Kidney (tissue), 14 donors: Measurements from ENCODE around the gene PPP1R1A. TPM values are rescaled to one million over a fixed set of nuclear protein-coding genes. Genes with fewer than 3 reads are reported as not detected.

Source experiments
- DNase-seq, 5 donors: peaks; one replicate each; pipeline ENCODE4 v3.0.0-alpha.2; 2013 to 2020
- FAIRE-seq: peaks from 2 replicates; lab custom pipeline; 2012; peaks lifted over from hg19 to GRCh38; lab: Jason Lieb, UNC
- H3K27ac ChIP-seq, 2 donors: one replicate each; pipeline ENCODE4 v1.7.0; 2013; ENCODE audit warnings: low read depth in 2 of 2, low read length in 2 of 2, inconsistent platforms in 1 of 2
- H3K27me3 ChIP-seq: one replicate; pipeline ENCODE4 v1.7.1; 2013; ENCODE audit warnings: low read length, inconsistent platforms; ENCODE audit not compliant: control insufficient read depth, insufficient read depth
- H3K36me3 ChIP-seq, 3 donors: one replicate each; pipeline versions ENCODE4 v1.7.0 to v1.7.1; 2013; ENCODE audit warnings: low read length in 3 of 3, control low read depth in 1 of 3, inconsistent platforms in 1 of 3; ENCODE audit not compliant: insufficient read depth in 3 of 3, control insufficient read depth in 2 of 3
- H3K4me1 ChIP-seq, 3 donors: one replicate each; pipeline versions ENCODE4 v1.7.0 to v1.7.1; 2013; ENCODE audit warnings: low read length in 3 of 3, inconsistent platforms in 1 of 3, low read depth in 1 of 3; ENCODE audit not compliant: control insufficient read depth in 2 of 3, insufficient read depth in 2 of 3
- H3K4me3 ChIP-seq, 3 donors: one replicate each; pipeline versions ENCODE4 v1.7.0 to v1.8.1; 2013; ENCODE audit warnings: low read length in 3 of 3, control low read depth in 1 of 3, inconsistent platforms in 1 of 3
- H3K9ac ChIP-seq, 3 donors: one replicate each; pipeline versions ENCODE4 v1.7.0 to v1.7.1; 2013; ENCODE audit warnings: low read length in 3 of 3, control low read depth in 1 of 3, inconsistent platforms in 1 of 3
- H3K9me3 ChIP-seq, 3 donors: one replicate each; pipeline versions ENCODE4 v1.7.0 to v1.7.1; 2013; ENCODE audit warnings: low read length in 3 of 3, control low read depth in 1 of 3, inconsistent platforms in 1 of 3; ENCODE audit not compliant: control insufficient read depth in 2 of 3, insufficient read depth in 1 of 3
- intact Hi-C: fragments of 100-400 bp; cut with DNase I; formaldehyde crosslinking; loops from one replicate; pipeline ENCODE4 v1.11.1; 2022
- polyA plus RNA-seq: library from polyadenylated mRNA; stranded (reverse); fragments of 350-450 nt; fragmentation: Illumina TruSeq; extraction: RNeasy Lipid Tissue Mini Kit (QIAGEN cat#74804); gene quantifications from one replicate; pipeline ENCODE4 v1.2.3, GENCODE V29; 2014; ENCODE audit warnings: low read depth, low replicate concordance; ENCODE audit not compliant: insufficient read depth
- total RNA-seq: library from RNA; stranded (reverse); fragmentation: NEBNext Ultra II Directional; extraction: Animal tissue kit (Norgen Biotek cat#: 25700); gene quantifications from one replicate; pipeline ENCODE4 v1.2.1, GENCODE V29; 2021
- TF ChIP-seq, protein P1 (sequence below): IDR thresholded peaks from 3 replicates; pipeline ENCODE4 v1.5.1; 2012; ENCODE audit warnings: mild to moderate bottlenecking, moderate library complexity, borderline replicate concordance; ENCODE audit not compliant: insufficient read depth; ENCODE audit errors: extremely low read depth
- donor health status: control.
- donor health status: control.
- donor health status: control.
- donor health status: control.
- donor health status: control.
- donor health status: DM: yes; HTN: yes; CAD: no.
- donor health status: Normal renal cell carcinoma (clear cell type).

Gene PPP1R1A
- total and polyA plus RNA-seq, 2 donors from 2014 or later: 128 to 217 TPM

DNA sequence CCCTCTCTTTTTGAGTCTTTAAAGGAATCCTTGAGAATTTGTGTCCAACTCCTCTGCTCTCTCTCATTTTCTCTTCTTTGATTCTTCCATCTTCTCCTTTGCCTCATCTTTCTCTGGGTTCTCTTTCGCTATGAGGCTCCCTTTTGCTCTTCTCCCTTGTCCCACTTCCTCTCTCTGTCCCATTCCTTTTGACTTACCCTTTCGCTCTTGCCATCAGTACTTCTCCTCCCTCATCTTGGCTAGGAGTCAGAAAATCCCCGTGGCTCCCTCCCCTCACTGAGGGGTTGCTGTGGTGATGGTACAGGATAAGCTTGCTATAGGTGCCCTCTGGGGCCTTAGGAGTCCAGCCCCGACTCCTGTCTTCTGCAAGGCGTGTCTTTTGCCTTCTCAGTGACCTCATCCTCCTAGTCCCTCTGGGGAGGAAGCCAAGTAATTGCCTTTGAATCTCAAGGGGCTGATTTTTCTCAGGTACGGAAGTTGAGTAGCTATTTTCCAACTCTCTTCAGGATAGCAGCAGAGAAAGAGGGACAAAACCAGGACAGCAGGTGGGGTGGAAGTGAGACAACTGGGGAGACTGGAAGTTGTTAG lies 32.7 kb downstream of the PPP1R1A start:
- TF ChIP-seq, protein P1, sequence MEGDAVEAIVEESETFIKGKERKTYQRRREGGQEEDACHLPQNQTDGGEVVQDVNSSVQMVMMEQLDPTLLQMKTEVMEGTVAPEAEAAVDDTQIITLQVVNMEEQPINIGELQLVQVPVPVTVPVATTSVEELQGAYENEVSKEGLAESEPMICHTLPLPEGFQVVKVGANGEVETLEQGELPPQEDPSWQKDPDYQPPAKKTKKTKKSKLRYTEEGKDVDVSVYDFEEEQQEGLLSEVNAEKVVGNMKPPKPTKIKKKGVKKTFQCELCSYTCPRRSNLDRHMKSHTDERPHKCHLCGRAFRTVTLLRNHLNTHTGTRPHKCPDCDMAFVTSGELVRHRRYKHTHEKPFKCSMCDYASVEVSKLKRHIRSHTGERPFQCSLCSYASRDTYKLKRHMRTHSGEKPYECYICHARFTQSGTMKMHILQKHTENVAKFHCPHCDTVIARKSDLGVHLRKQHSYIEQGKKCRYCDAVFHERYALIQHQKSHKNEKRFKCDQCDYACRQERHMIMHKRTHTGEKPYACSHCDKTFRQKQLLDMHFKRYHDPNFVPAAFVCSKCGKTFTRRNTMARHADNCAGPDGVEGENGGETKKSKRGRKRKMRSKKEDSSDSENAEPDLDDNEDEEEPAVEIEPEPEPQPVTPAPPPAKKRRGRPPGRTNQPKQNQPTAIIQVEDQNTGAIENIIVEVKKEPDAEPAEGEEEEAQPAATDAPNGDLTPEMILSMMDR: no peak
- Histone ChIP-seq H3K9ac (no peak overlapping the region), H3K4me3 (no peak overlapping the region), H3K9me3 (no peaks in the 10 kb centered on the region), H3K4me1 (no peaks in the 10 kb centered on the region), H3K27me3 (no peaks in the 10 kb centered on the region), H3K27ac (no peak overlapping the region), H3K36me3 (no peaks in the 10 kb centered on the region)
- DNase-seq (no peak), FAIRE-seq (no peak)
- intact Hi-C loops: no loop called here

DNA sequence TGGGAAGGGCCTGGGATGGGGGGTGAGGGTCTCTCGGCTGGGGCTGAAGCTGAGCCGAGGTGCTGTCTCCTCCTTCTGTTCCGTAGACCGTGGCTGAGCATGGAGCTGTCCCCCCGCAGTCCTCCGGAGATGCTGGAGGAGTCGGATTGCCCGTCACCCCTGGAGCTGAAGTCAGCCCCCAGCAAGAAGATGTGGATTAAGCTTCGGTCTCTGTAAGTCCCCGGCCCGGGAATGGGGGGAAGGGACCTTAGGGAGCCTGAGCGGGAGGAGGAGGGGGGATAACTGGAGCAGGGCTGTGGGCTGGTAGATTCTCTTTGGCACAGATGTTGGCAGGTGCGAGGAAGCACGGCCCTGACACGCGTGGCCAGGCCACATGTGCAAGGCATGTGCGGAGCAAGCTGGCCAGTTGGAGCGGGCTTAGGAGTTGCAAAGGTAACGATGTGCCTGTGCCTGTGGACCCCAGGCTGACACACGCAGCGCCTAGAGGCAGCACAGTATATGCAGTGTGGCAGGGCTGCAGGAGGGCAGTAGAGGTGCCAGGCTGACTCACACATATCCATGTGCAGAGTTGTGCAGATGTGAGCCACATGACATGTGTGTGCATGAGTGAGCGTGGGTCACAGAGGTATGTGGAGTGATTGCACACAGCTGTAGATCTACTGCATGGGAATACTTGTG lies 38.5 kb downstream of the PPP1R1A start:
- H3K36me3 ChIP-seq: no peaks in the 10 kb centered on the region
- H3K27me3 ChIP-seq: no peaks in the 10 kb centered on the region
- H3K27ac ChIP-seq: no peak overlapping the region
- H3K4me1 ChIP-seq: peaks cover 0 to 10% (median 4%) of the 10 kb centered on the region in 3 donors
- peak overlapping the region in 2 of 3 donors; percentile 18 to 59 for H3K4me3 ChIP-seq
- DNase-seq (peak in 4 of 5 donors; percentile 38 to 73 (median 48)), FAIRE-seq (no peak)
- H3K9ac ChIP-seq: no peak overlapping the region
- TF ChIP-seq, protein P1: no peak
- intact Hi-C loops: no loop called here
- no peaks in the 10 kb centered on the region for H3K9me3 ChIP-seq

DNA sequence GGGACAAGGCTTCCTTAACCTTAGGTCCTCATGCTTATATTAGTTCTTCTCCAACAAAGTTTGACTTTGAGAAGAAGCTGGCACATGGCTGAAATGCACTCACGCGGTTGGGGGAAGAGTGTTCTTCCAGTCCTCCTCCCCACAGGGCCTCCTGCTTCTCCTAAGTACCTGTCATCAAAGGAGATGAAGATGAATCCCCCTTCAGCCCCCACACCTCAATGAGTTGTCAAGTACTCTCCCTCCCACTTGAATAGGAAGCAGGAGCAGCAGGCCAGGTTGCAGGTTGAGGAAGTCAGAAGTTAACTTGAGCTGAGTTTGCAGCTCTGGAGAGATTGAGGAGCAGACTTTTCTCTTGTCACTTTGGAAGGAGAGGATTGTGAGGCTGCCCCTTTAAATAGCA lies 41.9 kb downstream of the PPP1R1A start:
- Histone ChIP-seq H3K9me3 (no peaks in the 10 kb centered on the region), H3K4me1 (peaks cover 0 to 10% (median 4%) of the 10 kb centered on the region in 3 donors), H3K4me3 (no peak overlapping the region), H3K9ac (no peak overlapping the region), H3K27ac (no peak overlapping the region), H3K36me3 (no peaks in the 10 kb centered on the region), H3K27me3 (no peaks in the 10 kb centered on the region)
- no peak for FAIRE-seq
- intact Hi-C loops: no loop called here
- TF ChIP-seq, protein P1: no peak
- DNase-seq: peak in 2 of 5 donors; percentile 15 to 31
